Activated CD8-positive, alpha-beta T cell treated with anti-CD3 and anti-CD28 coated beads for 36 hours (primary cell): ENCODE measurements around the gene RDH5. TPM values are rescaled to one million over a fixed set of nuclear protein-coding genes. Genes with fewer than 3 reads are reported as not detected.

ENCODE experiments used
- ATAC-seq: fragments of 200-7000 bp; cut with Tn5 transposase; one replicate; pipeline ENCODE4 v1.10.0; 2021; ENCODE audit warnings: mild to moderate bottlenecking, moderate library complexity
- CTCF ChIA-PET: fragments of 350-600 bp; sonication (Branson Sonifier 250); formaldehyde crosslinking; loops from one replicate; lab custom pipeline; 2021; ENCODE audit warnings: antibody characterized with exemption; lab: Charles Lee
- POLR2A ChIA-PET: fragments of 350-600 bp; sonication (Branson Sonifier 250); formaldehyde crosslinking; loops from one replicate; lab custom pipeline; 2021; ENCODE audit warnings: antibody characterized with exemption; lab: Charles Lee
- DNase-seq: peaks from one replicate; pipeline ENCODE4 v3.0.0-alpha.2; 2020
- H3K27ac Mint-ChIP-seq: one replicate; pipeline ENCODE4 v1.8.0; 2021; ENCODE audit warnings: mild to moderate bottlenecking, mixed read lengths
- H3K27me3 Mint-ChIP-seq: one replicate; pipeline ENCODE4 v1.8.0; 2021; ENCODE audit warnings: mixed read lengths
- H3K36me3 Mint-ChIP-seq: one replicate; pipeline ENCODE4 v1.8.0; 2021; ENCODE audit warnings: low read depth, mixed read lengths
- H3K4me1 Mint-ChIP-seq: one replicate; pipeline ENCODE4 v1.8.0; 2021; ENCODE audit warnings: low read depth, mixed read lengths
- H3K4me3 Mint-ChIP-seq: one replicate; pipeline ENCODE4 v1.8.0; 2021; ENCODE audit warnings: mild to moderate bottlenecking, moderate library complexity, mixed read lengths
- H3K9me3 Mint-ChIP-seq: one replicate; pipeline ENCODE4 v1.8.0; 2021; ENCODE audit warnings: mixed read lengths
- CTCF ChIP-seq: fragments of 200-600 bp; IDR thresholded peaks from one replicate; pipeline ENCODE4 v1.8.0; 2022; ENCODE audit warnings: antibody characterized with exemption, mild to moderate bottlenecking
- intact Hi-C: fragments of 100-400 bp; cut with micrococcal nuclease; formaldehyde crosslinking; loops from one replicate; pipeline ENCODE4 v1.10.0; 2022
- total RNA-seq, 2 experiments: library from RNA; stranded (reverse); gene quantifications; one replicate each; pipeline ENCODE4 v1.2.3, GENCODE V29; 2021

Gene RDH5
- total RNA-seq, 2 experiments from 2014 or later = 5.3 to 6.8 TPM

DNA sequence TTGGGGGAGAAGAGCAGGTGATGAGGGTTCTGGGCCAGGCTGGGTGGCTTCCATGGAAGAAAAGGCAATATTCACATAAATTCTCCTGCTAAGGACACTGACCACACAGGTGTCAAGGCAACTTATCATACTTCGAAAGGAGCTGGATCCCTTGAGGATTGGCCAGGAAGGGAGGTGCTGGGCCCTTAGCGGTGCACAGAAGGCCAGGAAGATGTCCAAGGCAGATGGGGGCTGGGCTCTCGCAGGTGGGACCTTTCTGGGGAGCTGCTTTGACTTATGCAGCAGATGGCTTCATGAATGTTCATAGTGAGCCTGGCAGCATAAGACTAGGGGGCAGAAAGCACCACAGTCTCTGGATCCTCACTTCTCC is 4.7 kb downstream of the RDH5 start:
- Mint-ChIP-seq H3K4me1 (peaks cover 22% of the 10 kb centered on the region), H3K36me3 (peaks cover 6% of the 10 kb centered on the region), H3K4me3 (no peak overlapping the region), H3K27me3 (no peaks in the 10 kb centered on the region), H3K9me3 (no peaks in the 10 kb centered on the region), H3K27ac (peak overlapping the region; percentile 3)
- intact Hi-C loops = no loop called here
- POLR2A ChIA-PET = interaction anchor here (0.6 to 1.9 kb wide), 3 partner anchors 10 to 14 kb away, joined by 3 to 6 read pairs (median 4); no protein-coding TSS in a partner anchor
- no peak for ATAC-seq
- no peak for TF ChIP-seq CTCF
- no peak for DNase-seq
- CTCF ChIA-PET = interaction anchor here (0.9 to 7.1 kb wide), 8 partner anchors 9 to 395 kb away, joined by 3 to 87 read pairs (median 6); partner anchors contain the start of gene BLOC1S1

GRCh38 chr12:55725556-55725955 is 5.4 kb downstream of the RDH5 start:
- ATAC-seq (no peak), DNase-seq (no peak)
- no peaks in the 10 kb centered on the region for H3K9me3 Mint-ChIP-seq
- H3K36me3 Mint-ChIP-seq = peaks cover 6% of the 10 kb centered on the region
- POLR2A ChIA-PET = interaction anchor here (0.6 to 1.9 kb wide), 3 partner anchors 10 to 13 kb away, joined by 3 to 6 read pairs (median 4); no protein-coding TSS in a partner anchor
- intact Hi-C loops = no loop called here
- CTCF ChIA-PET = interaction anchor here (0.9 to 7.1 kb wide), 7 partner anchors 9 to 80 kb away, joined by 3 to 87 read pairs (median 7); partner anchors contain the start of gene BLOC1S1
- no peaks in the 10 kb centered on the region for H3K27me3 Mint-ChIP-seq
- H3K27ac Mint-ChIP-seq = peak overlapping the region; percentile 50
- H3K4me3 Mint-ChIP-seq = no peak overlapping the region
- TF ChIP-seq CTCF = no peak
- peaks cover 29% of the 10 kb centered on the region for H3K4me1 Mint-ChIP-seq

DNA sequence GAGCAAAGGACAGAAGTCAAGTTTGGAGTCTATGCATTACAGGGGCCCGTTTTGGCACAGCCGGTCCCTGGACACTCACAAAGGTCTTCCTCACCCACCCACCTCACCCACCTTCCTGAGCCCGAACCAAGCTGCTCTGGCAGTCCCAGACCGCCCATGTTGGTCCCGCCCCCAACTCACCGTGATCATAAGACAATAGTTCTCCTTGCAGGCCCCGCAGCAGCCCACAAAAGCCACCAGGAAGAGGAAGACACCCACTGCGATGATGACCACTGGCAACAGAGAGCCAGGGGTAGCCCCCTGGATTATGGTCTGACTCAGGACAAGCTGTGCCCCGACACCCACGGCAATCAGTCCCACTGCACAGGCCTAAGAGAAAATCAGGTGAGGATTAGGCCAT is 6.8 kb downstream of the RDH5 start:
- Mint-ChIP-seq H3K27ac (peak overlapping the region; percentile 82), H3K36me3 (peaks cover 7% of the 10 kb centered on the region), H3K4me1 (peaks cover 33% of the 10 kb centered on the region), H3K4me3 (peak overlapping the region; percentile 85), H3K27me3 (no peaks in the 10 kb centered on the region), H3K9me3 (no peaks in the 10 kb centered on the region)
- no peak for DNase-seq
- no peak for ATAC-seq
- no peak for TF ChIP-seq CTCF
- ChIA-PET CTCF (no interaction called here), POLR2A (interaction anchor here (5.0 kb wide), 1 partner anchor 8 kb away, joined by 44 read pairs; the partner anchor contains the start of genes BLOC1S1 and RDH5)
- intact Hi-C loops = no loop called here

- Mint-ChIP-seq H3K9me3 (no peaks in the 10 kb centered on the region), H3K27me3 (no peaks in the 10 kb centered on the region), H3K4me1 (peaks cover 33% of the 10 kb centered on the region), H3K27ac (peak overlapping the region; percentile 82), H3K4me3 (peak overlapping the region; percentile 85), H3K36me3 (peaks cover 7% of the 10 kb centered on the region)
- DNase-seq (no peak), ATAC-seq (no peak)
- TF ChIP-seq CTCF = no peak
- ChIA-PET CTCF (no interaction called here), POLR2A (interaction anchor here (1.2 to 5.0 kb wide), 2 partner anchors 9 to 16 kb away, joined by 4 to 44 read pairs; partner anchors contain the start of genes BLOC1S1 and RDH5)
- intact Hi-C loops = no loop called here
Measured at GRCh38 chr12:55727643-55728185, 7.5 kb downstream of the RDH5 start.
